Neural crest cell (in vitro differentiated cells): Measurements from ENCODE around the gene BMPER. TPM values are rescaled to one million over a fixed set of nuclear protein-coding genes. Genes with fewer than 3 reads are reported as not detected.

Experiments used
- DNase-seq: peaks from one replicate; pipeline ENCODE4 v3.0.0; 2021; ENCODE audit warnings: low read depth, mixed read lengths, low spot score
- H3K27ac Mint-ChIP-seq: one replicate; pipeline ENCODE4 v1.8.0; 2021; ENCODE audit warnings: mild to moderate bottlenecking, mixed read lengths; ENCODE audit not compliant: unreplicated experiment
- H3K27me3 Mint-ChIP-seq: 2 replicates; pipeline ENCODE4 v1.8.0; 2021; ENCODE audit warnings: low read depth, mild to moderate bottlenecking, mixed read lengths
- H3K36me3 Mint-ChIP-seq: 2 replicates; pipeline ENCODE4 v1.8.0; 2021; ENCODE audit warnings: low read depth, mild to moderate bottlenecking, mixed read lengths
- H3K4me1 Mint-ChIP-seq: 2 replicates; pipeline ENCODE4 v1.8.0; 2021; ENCODE audit warnings: mixed read lengths
- H3K4me3 Mint-ChIP-seq: one replicate; pipeline ENCODE4 v1.8.0; 2021; ENCODE audit warnings: mild to moderate bottlenecking, mixed read lengths
- H3K9me3 Mint-ChIP-seq: 2 replicates; pipeline ENCODE4 v1.8.0; 2021; ENCODE audit warnings: mixed read lengths
- CTCF ChIP-seq: fragments of 200-600 bp; sonication (generic); conservative IDR thresholded peaks from 2 replicates; pipeline ENCODE4 v1.5.0; 2021; ENCODE audit warnings: antibody characterized with exemption, mild to moderate bottlenecking
- total RNA-seq: library from RNA; stranded (reverse); gene quantifications from 2 replicates; pipeline ENCODE4 v1.2.1, GENCODE V29; 2021

The BMPER gene
- total RNA-seq, 1 donor from 2014 or later, result not detected

- H3K27ac Mint-ChIP-seq, result no peak overlapping the region
- TF ChIP-seq CTCF, result no peak
- H3K36me3 Mint-ChIP-seq, result no peaks in the 10 kb centered on the region
- no peaks in the 10 kb centered on the region for H3K9me3 Mint-ChIP-seq
- H3K27me3 Mint-ChIP-seq, result no peaks in the 10 kb centered on the region
- no peak for DNase-seq
- peaks cover 14% of the 10 kb centered on the region for H3K4me1 Mint-ChIP-seq
- no peak overlapping the region for H3K4me3 Mint-ChIP-seq
These were observed 285.8 kb downstream of the BMPER start for GRCh38 chr7:34191162-34191561.

- Mint-ChIP-seq H3K4me3 (no peak overlapping the region), H3K36me3 (no peaks in the 10 kb centered on the region), H3K27ac (no peak overlapping the region), H3K9me3 (no peaks in the 10 kb centered on the region), H3K4me1 (peaks cover 14% of the 10 kb centered on the region), H3K27me3 (no peaks in the 10 kb centered on the region)
- DNase-seq, result no peak
- no peak for TF ChIP-seq CTCF
These were observed 286.6 kb downstream of the BMPER start for GRCh38 chr7:34191771-34192479.

- no peaks in the 10 kb centered on the region for H3K27me3 Mint-ChIP-seq
- H3K4me3 Mint-ChIP-seq, result no peak overlapping the region
- no peaks in the 10 kb centered on the region for H3K9me3 Mint-ChIP-seq
- H3K4me1 Mint-ChIP-seq, result peaks cover 14% of the 10 kb centered on the region
- DNase-seq, result no peak
- no peak for TF ChIP-seq CTCF
- no peaks in the 10 kb centered on the region for H3K36me3 Mint-ChIP-seq
- H3K27ac Mint-ChIP-seq, result no peak overlapping the region
These were observed 287.6 kb downstream of the BMPER start for GRCh38 chr7:34192906-34193305.

GRCh38 chr7:34198231-34198641, 292.9 kb downstream of the BMPER start:
- Mint-ChIP-seq H3K9me3 (no peaks in the 10 kb centered on the region), H3K27ac (no peak overlapping the region), H3K36me3 (no peaks in the 10 kb centered on the region), H3K4me1 (no peaks in the 10 kb centered on the region), H3K4me3 (no peak overlapping the region), H3K27me3 (no peaks in the 10 kb centered on the region)
- DNase-seq, result no peak
- TF ChIP-seq CTCF, result no peak
